Activated gamma-delta T cell (primary cell): ENCODE results near the gene KRTAP6-2.

Experiments used
- DNase-seq: peaks from one replicate; lab custom pipeline; 2025; lab: John Stamatoyannopoulos, UW

KRTAP6-2 gene

GRCh38 chr21:30567617-30568016 is 31.1 kb downstream of the KRTAP6-2 start:
- DNase-seq, result no peak

- DNase-seq, result no peak
These were observed 35.1 kb downstream of the KRTAP6-2 start for GRCh38 chr21:30563630-30564029.

- no peak for DNase-seq
These were observed 35.6 kb downstream of the KRTAP6-2 start for GRCh38 chr21:30563072-30563471.

GRCh38 chr21:30561957-30562356 is 36.7 kb downstream of the KRTAP6-2 start:
- DNase-seq, result no peak

DNA sequence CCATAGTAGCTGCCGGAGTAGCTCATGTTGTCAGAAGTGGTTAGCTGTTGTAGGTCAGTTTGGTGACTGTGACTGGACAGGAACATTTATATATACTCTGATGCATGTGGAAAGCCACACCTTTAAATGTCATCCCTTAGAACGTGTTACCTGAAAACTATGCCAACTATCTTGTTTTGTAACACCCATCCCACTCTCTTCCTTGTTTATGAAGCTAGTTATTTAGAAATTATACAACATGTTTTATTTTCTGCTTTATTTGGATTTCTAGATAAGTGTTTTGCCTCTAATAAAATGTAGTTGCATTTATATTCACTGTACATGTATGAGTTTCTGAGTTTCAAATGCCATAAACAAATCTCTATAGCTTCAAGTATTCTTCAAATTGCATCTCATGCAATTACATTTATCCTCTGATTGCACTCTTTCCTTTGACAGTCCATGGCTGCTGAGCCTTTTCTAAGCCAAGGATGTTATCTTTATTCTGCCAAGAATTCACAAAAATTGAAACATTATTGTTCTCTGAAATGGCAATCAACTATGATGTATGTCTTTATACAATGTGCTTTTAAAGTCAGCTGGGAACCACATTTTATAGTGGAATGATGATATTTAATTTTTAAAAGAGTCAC is 37.3 kb downstream of the KRTAP6-2 start, which contains the start of gene KRTAP19-7:
KRTAP19-7 (minus strand) TSS at position 51 of the 632 bp plus-strand sequence; CDS start at position 26, 25 bp downstream.
- no peak for DNase-seq

DNA sequence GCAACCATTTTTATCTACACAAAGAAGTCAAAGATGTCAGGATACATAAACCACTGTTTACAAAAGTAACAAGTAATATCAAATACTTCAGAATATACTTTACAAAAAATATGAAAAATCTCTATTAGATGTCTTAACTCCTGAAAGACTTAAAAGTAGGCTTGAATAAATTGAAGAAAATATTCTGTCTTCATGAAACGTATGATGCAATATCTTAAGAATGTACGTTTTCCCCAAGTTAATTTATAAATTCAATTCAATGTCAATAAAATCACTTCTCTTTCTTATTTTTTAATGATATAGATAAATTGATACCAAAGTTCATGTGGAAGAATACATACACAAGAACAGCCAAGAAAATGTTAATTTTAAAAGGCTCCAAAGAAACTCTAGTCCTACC is 43.6 kb downstream of the KRTAP6-2 start:
- DNase-seq, result no peak

DNA sequence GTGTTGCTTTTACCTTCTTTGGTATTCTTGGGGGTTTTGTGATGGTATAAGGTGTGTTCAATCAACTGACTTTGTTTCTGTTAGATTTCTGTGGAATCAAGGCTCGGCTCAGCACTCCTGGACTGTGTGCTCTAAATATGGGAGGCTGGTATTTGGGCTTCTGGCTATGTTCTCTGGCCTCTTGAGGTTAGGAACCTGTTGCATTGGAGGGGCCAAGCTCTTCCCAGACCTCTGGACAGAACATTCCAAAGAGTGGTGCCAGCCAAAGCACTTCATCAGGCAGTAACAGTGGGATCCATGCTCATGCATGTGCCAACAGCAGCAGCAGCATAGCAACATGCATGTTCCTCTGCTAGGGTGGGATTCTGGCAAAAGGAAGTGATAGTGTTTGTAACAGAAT is 45.9 kb downstream of the KRTAP6-2 start:
- no peak for DNase-seq
